ENCODE measurements around the gene RNF130.

DNA sequence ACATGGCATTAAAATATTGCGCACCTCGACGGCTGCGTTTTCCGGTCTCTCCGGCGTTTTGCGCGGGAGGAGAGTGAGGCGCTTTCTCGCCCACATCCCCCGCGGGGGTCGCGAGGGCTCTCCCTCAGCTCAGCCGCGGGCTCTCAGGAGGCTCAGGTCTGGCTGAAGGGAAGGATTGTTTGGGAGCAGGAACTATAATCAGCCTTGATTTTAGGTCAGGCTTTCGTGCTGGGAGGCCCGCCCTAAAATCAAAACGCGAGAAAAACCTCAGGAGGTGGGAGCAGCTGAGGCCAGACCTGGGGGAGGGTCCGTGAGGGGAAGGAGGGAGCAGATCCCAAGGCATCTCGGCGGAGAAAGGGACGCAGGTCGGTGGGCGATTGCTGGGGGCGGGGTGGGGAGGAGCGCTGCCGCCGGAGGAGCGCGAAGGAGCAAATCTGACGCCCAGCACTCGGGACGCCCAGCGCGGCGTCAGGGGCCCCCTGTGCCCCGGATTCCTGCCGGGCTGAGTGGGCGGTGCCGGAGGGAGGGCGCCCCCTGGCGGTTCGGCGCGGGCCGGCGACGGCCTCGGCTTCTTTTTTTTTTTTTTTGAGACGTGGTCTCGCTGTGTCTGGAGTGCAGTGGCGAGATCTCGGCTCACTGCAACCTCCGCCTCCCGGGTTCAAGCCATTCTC, 18.7 kb upstream of the RNF130 start:
- TF ChIP-seq, protein P1, sequence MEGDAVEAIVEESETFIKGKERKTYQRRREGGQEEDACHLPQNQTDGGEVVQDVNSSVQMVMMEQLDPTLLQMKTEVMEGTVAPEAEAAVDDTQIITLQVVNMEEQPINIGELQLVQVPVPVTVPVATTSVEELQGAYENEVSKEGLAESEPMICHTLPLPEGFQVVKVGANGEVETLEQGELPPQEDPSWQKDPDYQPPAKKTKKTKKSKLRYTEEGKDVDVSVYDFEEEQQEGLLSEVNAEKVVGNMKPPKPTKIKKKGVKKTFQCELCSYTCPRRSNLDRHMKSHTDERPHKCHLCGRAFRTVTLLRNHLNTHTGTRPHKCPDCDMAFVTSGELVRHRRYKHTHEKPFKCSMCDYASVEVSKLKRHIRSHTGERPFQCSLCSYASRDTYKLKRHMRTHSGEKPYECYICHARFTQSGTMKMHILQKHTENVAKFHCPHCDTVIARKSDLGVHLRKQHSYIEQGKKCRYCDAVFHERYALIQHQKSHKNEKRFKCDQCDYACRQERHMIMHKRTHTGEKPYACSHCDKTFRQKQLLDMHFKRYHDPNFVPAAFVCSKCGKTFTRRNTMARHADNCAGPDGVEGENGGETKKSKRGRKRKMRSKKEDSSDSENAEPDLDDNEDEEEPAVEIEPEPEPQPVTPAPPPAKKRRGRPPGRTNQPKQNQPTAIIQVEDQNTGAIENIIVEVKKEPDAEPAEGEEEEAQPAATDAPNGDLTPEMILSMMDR (conservative IDR thresholded peaks at IDR 0.05 in 1 of 2, IDR thresholded peaks at IDR 0.05 in 1 of 2; ENCODE audit: extremely low read depth in 1 of 2, insufficient read depth in 1 of 2, low read depth in 1 of 2, low read length in 2 of 2) = peak; percentile 31 to 76
- TF ChIP-seq EZH2 (IDR thresholded peaks at IDR 0.05; ENCODE audit: borderline replicate concordance, low read length) = no peak

Data from mammary epithelial cell (primary cell).